ENCODE results near the gene ZNF276.
"Not testable (repeated sequence)": the region's sequence is repeated elsewhere in the genome, so short reads cannot be mapped to it uniquely, and the experiment has no call there.

DNA sequence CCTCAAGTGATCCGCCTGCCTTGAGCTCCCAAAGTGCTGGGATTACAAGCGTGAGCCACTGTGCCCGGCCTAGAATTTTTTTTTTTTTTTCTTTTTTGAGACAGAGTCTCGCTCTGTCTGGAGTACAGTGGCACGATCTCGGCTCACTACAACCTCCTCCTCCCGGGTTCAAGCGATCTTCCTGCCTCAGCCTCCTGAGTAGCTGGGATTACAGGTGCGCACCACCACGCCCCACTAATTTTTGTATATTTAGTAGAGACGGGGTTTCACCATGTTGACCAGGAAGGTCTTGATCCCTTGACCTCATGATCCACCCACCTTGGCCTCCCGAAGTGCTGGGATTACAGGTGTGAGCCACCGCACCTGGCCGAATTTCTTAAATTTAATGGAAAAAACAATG lies 22.6 kb upstream of the ZNF276 start:
- TF ChIP-seq, protein P1, sequence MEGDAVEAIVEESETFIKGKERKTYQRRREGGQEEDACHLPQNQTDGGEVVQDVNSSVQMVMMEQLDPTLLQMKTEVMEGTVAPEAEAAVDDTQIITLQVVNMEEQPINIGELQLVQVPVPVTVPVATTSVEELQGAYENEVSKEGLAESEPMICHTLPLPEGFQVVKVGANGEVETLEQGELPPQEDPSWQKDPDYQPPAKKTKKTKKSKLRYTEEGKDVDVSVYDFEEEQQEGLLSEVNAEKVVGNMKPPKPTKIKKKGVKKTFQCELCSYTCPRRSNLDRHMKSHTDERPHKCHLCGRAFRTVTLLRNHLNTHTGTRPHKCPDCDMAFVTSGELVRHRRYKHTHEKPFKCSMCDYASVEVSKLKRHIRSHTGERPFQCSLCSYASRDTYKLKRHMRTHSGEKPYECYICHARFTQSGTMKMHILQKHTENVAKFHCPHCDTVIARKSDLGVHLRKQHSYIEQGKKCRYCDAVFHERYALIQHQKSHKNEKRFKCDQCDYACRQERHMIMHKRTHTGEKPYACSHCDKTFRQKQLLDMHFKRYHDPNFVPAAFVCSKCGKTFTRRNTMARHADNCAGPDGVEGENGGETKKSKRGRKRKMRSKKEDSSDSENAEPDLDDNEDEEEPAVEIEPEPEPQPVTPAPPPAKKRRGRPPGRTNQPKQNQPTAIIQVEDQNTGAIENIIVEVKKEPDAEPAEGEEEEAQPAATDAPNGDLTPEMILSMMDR (IDR thresholded peaks at IDR 0.05; ENCODE audit: insufficient read depth, low read length) = not testable (repeated sequence)
- TF ChIP-seq, protein P2, sequence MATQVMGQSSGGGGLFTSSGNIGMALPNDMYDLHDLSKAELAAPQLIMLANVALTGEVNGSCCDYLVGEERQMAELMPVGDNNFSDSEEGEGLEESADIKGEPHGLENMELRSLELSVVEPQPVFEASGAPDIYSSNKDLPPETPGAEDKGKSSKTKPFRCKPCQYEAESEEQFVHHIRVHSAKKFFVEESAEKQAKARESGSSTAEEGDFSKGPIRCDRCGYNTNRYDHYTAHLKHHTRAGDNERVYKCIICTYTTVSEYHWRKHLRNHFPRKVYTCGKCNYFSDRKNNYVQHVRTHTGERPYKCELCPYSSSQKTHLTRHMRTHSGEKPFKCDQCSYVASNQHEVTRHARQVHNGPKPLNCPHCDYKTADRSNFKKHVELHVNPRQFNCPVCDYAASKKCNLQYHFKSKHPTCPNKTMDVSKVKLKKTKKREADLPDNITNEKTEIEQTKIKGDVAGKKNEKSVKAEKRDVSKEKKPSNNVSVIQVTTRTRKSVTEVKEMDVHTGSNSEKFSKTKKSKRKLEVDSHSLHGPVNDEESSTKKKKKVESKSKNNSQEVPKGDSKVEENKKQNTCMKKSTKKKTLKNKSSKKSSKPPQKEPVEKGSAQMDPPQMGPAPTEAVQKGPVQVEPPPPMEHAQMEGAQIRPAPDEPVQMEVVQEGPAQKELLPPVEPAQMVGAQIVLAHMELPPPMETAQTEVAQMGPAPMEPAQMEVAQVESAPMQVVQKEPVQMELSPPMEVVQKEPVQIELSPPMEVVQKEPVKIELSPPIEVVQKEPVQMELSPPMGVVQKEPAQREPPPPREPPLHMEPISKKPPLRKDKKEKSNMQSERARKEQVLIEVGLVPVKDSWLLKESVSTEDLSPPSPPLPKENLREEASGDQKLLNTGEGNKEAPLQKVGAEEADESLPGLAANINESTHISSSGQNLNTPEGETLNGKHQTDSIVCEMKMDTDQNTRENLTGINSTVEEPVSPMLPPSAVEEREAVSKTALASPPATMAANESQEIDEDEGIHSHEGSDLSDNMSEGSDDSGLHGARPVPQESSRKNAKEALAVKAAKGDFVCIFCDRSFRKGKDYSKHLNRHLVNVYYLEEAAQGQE (IDR thresholded peaks at IDR 0.05; ENCODE audit: insufficient replicate concordance, low read depth) = not testable (repeated sequence)
